ENCODE measurements around the gene MMP28. TPM values are rescaled to one million over a fixed set of nuclear protein-coding genes. Genes with fewer than 3 reads are reported as not detected.

The MMP28 gene
- total and polyA plus RNA-seq, 12 donors, result 0.67 to 11.1 (median 4.6) TPM

GRCh38 chr17:35811759-35812158 lies 16.3 kb upstream of the MMP28 start:
- TF ChIP-seq POLR2A (IDR thresholded peaks at IDR 0.05) (no peak), CTCF (IDR thresholded peaks at IDR 0.05) (no peak)
- H3K4me1 ChIP-seq (replicated peaks in 1 of 2), result peaks cover 14 to 37% of the 10 kb centered on the region in 2 donors
- peak in 1 of 7 donors; percentile 5 for DNase-seq
- H3K4me3 ChIP-seq, result peak overlapping the region in 1 of 4 donors; percentile 86
- intact Hi-C loops (cut with DNase I), result no loop called here
- 79 to 83% (median 81%) methylated on average over 6 of the region's 6 CpGs for WGBS, 4 donors
- H3K36me3 ChIP-seq (replicated peaks in 1 of 2), result peaks cover 0 to 6% of the 10 kb centered on the region in 2 donors
- H3K27ac ChIP-seq, result no peak overlapping the region
- no peaks in the 10 kb centered on the region for H3K27me3 ChIP-seq
- H3K9me3 ChIP-seq (replicated peaks in 1 of 3), result no peaks in the 10 kb centered on the region

- TF ChIP-seq CTCF (IDR thresholded peaks at IDR 0.05) (no peak), POLR2A (IDR thresholded peaks at IDR 0.05) (no peak)
- peak in 2 of 7 donors; percentile 19 to 51 for DNase-seq
- Histone ChIP-seq H3K4me1 (replicated peaks in 1 of 2) (peaks cover 14 to 29% of the 10 kb centered on the region in 2 donors), H3K27ac (peak overlapping the region; percentile 86 to 97 (median 95)), H3K9me3 (replicated peaks in 1 of 3) (no peaks in the 10 kb centered on the region), H3K4me3 (peak overlapping the region; percentile 43 to 96 (median 88)), H3K27me3 (no peaks in the 10 kb centered on the region), H3K36me3 (replicated peaks in 1 of 2) (no peaks in the 10 kb centered on the region)
- intact Hi-C loops (cut with DNase I), result loop anchor here in 1 of 2 donors (5.0 kb wide), 1 partner anchor 43 kb away; no protein-coding TSS in a partner anchor
- WGBS, 4 donors, result 0 to 2% (median 1%) methylated on average over 9 to 24 of the region's 24 CpGs
Observed at GRCh38 chr17:35809855-35810461, 14.5 kb upstream of the MMP28 start.

- intact Hi-C loops (cut with DNase I), result loop anchor here in 1 of 2 donors (5.0 kb wide), 1 partner anchor 42 kb away; no protein-coding TSS in a partner anchor
- Histone ChIP-seq H3K27ac (peak within 1 kb of the TSS; percentile 86 to 97 (median 95)), H3K36me3 (replicated peaks in 1 of 2) (no peaks in the 10 kb centered on the region), H3K4me1 (replicated peaks in 1 of 2) (peaks cover 14 to 24% of the 10 kb centered on the region in 2 donors), H3K4me3 (peak within 1 kb of the TSS; percentile 43 to 96 (median 88)), H3K9me3 (replicated peaks in 1 of 3) (no peaks in the 10 kb centered on the region), H3K27me3 (no peaks in the 10 kb centered on the region)
- DNase-seq, result peak; percentile 95 to 98 (median 97)
- 0 to 1% (median 1%) methylated on average over 18 to 71 of the region's 71 CpGs for WGBS, 4 donors
- peak; percentile 36 to 84 (median 74) for TF ChIP-seq CTCF (IDR thresholded peaks at IDR 0.05)
- TF ChIP-seq POLR2A (IDR thresholded peaks at IDR 0.05), result peak; percentile 99
Observed at GRCh38 chr17:35808962-35809854, 13.8 kb upstream of the MMP28 start, which contains the start of gene TAF15. TSS of gene TAF15 (plus strand) at chr17:35809484. CDS start at chr17:35809570, 86 bp downstream.
